IMR-90 (cell line): Measurements from ENCODE around the gene UBE3C. TPM values are rescaled to one million over a fixed set of nuclear protein-coding genes. Genes with fewer than 3 reads are reported as not detected.
A peak's percentile ranks its signal among the peaks of the same experiment; 100 is the strongest.

Experiments
- ATAC-seq: fragments of 200-7000 bp; cut with Tn5 transposase; 2 replicates; pipeline ENCODE4 v1.9.1; 2020; ENCODE audit warnings: low read depth, mild to moderate bottlenecking, moderate library complexity
- BruUV-seq: library from RNA; stranded (reverse); fragments of 400-500 nt; replicated peaks from 2 replicates; lab custom pipeline; 2021; lab: Mats Ljungman, UMichigan
- CTCF ChIA-PET: fragments of 300-600 bp; formaldehyde crosslinking; extraction: SDS; loops from one replicate; lab custom pipeline; 2021; ENCODE audit warnings: antibody characterized with exemption; lab: Yijun Ruan, JAX
- POLR2A ChIA-PET: fragments of 300-600 bp; sonication (Branson Sonifier 250); formaldehyde crosslinking; loops from one replicate; lab custom pipeline; 2022; ENCODE audit warnings: antibody characterized with exemption; ENCODE audit not compliant: unreplicated experiment; lab: Charles Lee
- DNase-seq: peaks from one replicate; pipeline ENCODE4 v3.0.0; 2013
- H2AFZ ChIP-seq: replicated peaks from 2 replicates; pipeline ENCODE3; 2013; ENCODE audit warnings: low read length, mild to moderate bottlenecking; ENCODE audit not compliant: poor library complexity
- H2AK5ac ChIP-seq: 2 replicates; pipeline ENCODE4 v1.6.1; 2013; ENCODE audit warnings: low read depth, low read length, inconsistent platforms
- H2AK9ac ChIP-seq: replicated peaks from 2 replicates; pipeline ENCODE3; 2013; ENCODE audit warnings: mild to moderate bottlenecking, low read depth, low read length, moderate library complexity; ENCODE audit not compliant: poor library complexity
- H2BK120ac ChIP-seq: 2 replicates; pipeline ENCODE4 v1.6.1; 2013; ENCODE audit warnings: low read depth, low read length, inconsistent platforms
- H2BK15ac ChIP-seq: 3 replicates; pipeline ENCODE4 v1.6.1; 2013; ENCODE audit warnings: low read depth, low read length, inconsistent platforms
- H2BK20ac ChIP-seq: 2 replicates; pipeline ENCODE4 v1.6.1; 2013; ENCODE audit warnings: low read depth, mild to moderate bottlenecking, inconsistent platforms, low read length, moderate library complexity
- H2BK5ac ChIP-seq: 2 replicates; pipeline ENCODE4 v1.6.1; 2013; ENCODE audit warnings: mild to moderate bottlenecking, low read depth, low read length, inconsistent platforms; ENCODE audit not compliant: poor library complexity, severe bottlenecking
- H3K14ac ChIP-seq: replicated peaks from 2 replicates; pipeline ENCODE4 v1.6.1; 2013; ENCODE audit warnings: low read depth, low read length, inconsistent platforms
- H3K18ac ChIP-seq: 2 replicates; pipeline ENCODE4 v1.6.1; 2013; ENCODE audit warnings: low read depth, low read length, control low read depth
- H3K23ac ChIP-seq: 2 replicates; pipeline ENCODE4 v1.6.1; 2013; ENCODE audit warnings: low read depth, low read length, inconsistent platforms
- H3K27ac ChIP-seq: 2 replicates; pipeline ENCODE4 v1.5.1; 2013; ENCODE audit warnings: mild to moderate bottlenecking, control low read depth, low read length; ENCODE audit not compliant: insufficient read depth
- H3K27me3 ChIP-seq: 2 replicates; pipeline ENCODE4 v1.6.1; 2013; ENCODE audit warnings: low read length; ENCODE audit not compliant: control insufficient read depth, insufficient read depth
- H3K36me3 ChIP-seq: 2 replicates; pipeline ENCODE4 v1.6.1; 2013; ENCODE audit warnings: low read length, mixed read lengths; ENCODE audit not compliant: control insufficient read depth, insufficient read depth
- H3K4ac ChIP-seq: 2 replicates; pipeline ENCODE4 v1.6.1; 2013; ENCODE audit warnings: low read depth, low read length, inconsistent platforms
- H3K4me1 ChIP-seq: 2 replicates; pipeline ENCODE4 v1.6.1; 2013; ENCODE audit warnings: low read length, mixed read lengths; ENCODE audit not compliant: control insufficient read depth, insufficient read depth
- H3K4me2 ChIP-seq: 2 replicates; pipeline ENCODE4 v1.6.1; 2013; ENCODE audit warnings: low read depth, mild to moderate bottlenecking, control low read depth, low read length, moderate library complexity
- H3K4me3 ChIP-seq: 2 replicates; pipeline ENCODE4 v1.5.1; 2013; ENCODE audit warnings: low read depth, mild to moderate bottlenecking, control low read depth, low read length, moderate library complexity; ENCODE audit not compliant: insufficient read depth
- H3K56ac ChIP-seq: 2 replicates; pipeline ENCODE4 v1.6.1; 2013; ENCODE audit warnings: low read length, inconsistent platforms; ENCODE audit not compliant: insufficient read depth; ENCODE audit errors: extremely low read depth
- H3K79me1 ChIP-seq, 2 experiments: 2 replicates each; pipeline ENCODE4 v1.6.1; 2013; ENCODE audit warnings: low read length in 2 of 2, inconsistent platforms in 1 of 2, low read depth in 1 of 2
- H3K9ac ChIP-seq: 2 replicates; pipeline ENCODE4 v1.6.1; 2013; ENCODE audit warnings: low read depth, low read length, control low read depth
- H3K9me1 ChIP-seq: 2 replicates; pipeline ENCODE4 v1.6.1; 2013; ENCODE audit warnings: low read length, inconsistent platforms; ENCODE audit not compliant: insufficient read depth
- H3K9me3 ChIP-seq: 2 replicates; pipeline ENCODE4 v1.6.1; 2013; ENCODE audit warnings: low read length; ENCODE audit not compliant: control insufficient read depth, insufficient read depth
- H4K20me1 ChIP-seq: 2 replicates; pipeline ENCODE4 v1.6.1; 2013; ENCODE audit warnings: low read length, inconsistent platforms; ENCODE audit not compliant: insufficient read depth
- H4K5ac ChIP-seq: 2 replicates; pipeline ENCODE4 v1.6.1; 2013; ENCODE audit warnings: mild to moderate bottlenecking, low read depth, low read length, control low read depth
- H4K8ac ChIP-seq, 2 experiments: 2 replicates each; pipeline ENCODE4 v1.6.1; 2013; ENCODE audit warnings: low read depth in 2 of 2, low read length in 2 of 2, control low read depth in 1 of 2, inconsistent platforms in 1 of 2
- H4K91ac ChIP-seq: 2 replicates; pipeline ENCODE4 v1.6.1; 2013; ENCODE audit warnings: low read depth, low read length, inconsistent platforms; ENCODE audit not compliant: insufficient read depth
- BHLHE40 ChIP-seq: fragments of 150-350 bp; IDR thresholded peaks from 2 replicates; pipeline ENCODE4 v1.6.1; 2016; ENCODE audit warnings: mild to moderate bottlenecking, low read depth, low read length
- CEBPB ChIP-seq: IDR thresholded peaks from 2 replicates; pipeline ENCODE4 v1.6.1; 2012; ENCODE audit warnings: low read depth, low read length, improper control_type of control experiment
- CHD1 ChIP-seq: IDR thresholded peaks from 2 replicates; pipeline ENCODE4 v1.6.1; 2012; ENCODE audit warnings: low read depth, low read length, improper control_type of control experiment
- CTCF ChIP-seq: conservative IDR thresholded peaks from 2 replicates; pipeline ENCODE4 v1.5.1; 2012; ENCODE audit warnings: mild to moderate bottlenecking, low read depth, low read length, improper control_type of control experiment
- ELK1 ChIP-seq: fragments of 150-350 bp; IDR thresholded peaks from 2 replicates; pipeline ENCODE4 v1.6.1; 2016; ENCODE audit warnings: low read depth, mild to moderate bottlenecking, low read length, moderate library complexity, borderline replicate concordance
- FOS ChIP-seq: fragments of 150-350 bp; IDR thresholded peaks from 2 replicates; pipeline ENCODE4 v1.6.1; 2016; ENCODE audit warnings: low read depth, low read length
- MAFK ChIP-seq: IDR thresholded peaks from 2 replicates; pipeline ENCODE4 v1.6.1; 2012; ENCODE audit warnings: low read depth, low read length, improper control_type of control experiment
- MAZ ChIP-seq: IDR thresholded peaks from 2 replicates; pipeline ENCODE4 v1.6.1; 2012; ENCODE audit warnings: low read depth, mild to moderate bottlenecking, low read length, improper control_type of control experiment, moderate library complexity, borderline replicate concordance
- MXI1 ChIP-seq: IDR thresholded peaks from 2 replicates; pipeline ENCODE4 v1.6.1; 2012; ENCODE audit warnings: low read depth, mild to moderate bottlenecking, low read length, moderate library complexity, borderline replicate concordance
- NFE2L2 ChIP-seq: fragments of 150-350 bp; IDR thresholded peaks from 2 replicates; pipeline ENCODE4 v1.6.1; 2016; ENCODE audit warnings: low read depth, mild to moderate bottlenecking, low read length
- POLR2A ChIP-seq: IDR thresholded peaks from 2 replicates; pipeline ENCODE4 v1.6.1; 2012; ENCODE audit warnings: mild to moderate bottlenecking, low read depth, low read length
- RAD21 ChIP-seq: IDR thresholded peaks from 2 replicates; pipeline ENCODE4 v1.6.1; 2012; ENCODE audit warnings: low read length, improper control_type of control experiment
- RCOR1 ChIP-seq: IDR thresholded peaks from 2 replicates; pipeline ENCODE4 v1.6.1; 2012; ENCODE audit warnings: mild to moderate bottlenecking, low read length, improper control_type of control experiment; ENCODE audit not compliant: insufficient replicate concordance
- RFX5 ChIP-seq: IDR thresholded peaks from 2 replicates; pipeline ENCODE4 v1.8.0; 2012; ENCODE audit warnings: low read depth, mild to moderate bottlenecking, low read length, moderate library complexity
- SMC3 ChIP-seq: fragments of 150-350 bp; IDR thresholded peaks from 2 replicates; pipeline ENCODE4 v1.6.1; 2016; ENCODE audit warnings: low read depth, mild to moderate bottlenecking, antibody characterized with exemption, low read length, moderate library complexity
- USF2 ChIP-seq: fragments of 150-350 bp; IDR thresholded peaks from 2 replicates; pipeline ENCODE4 v1.6.1; 2017; ENCODE audit warnings: mild to moderate bottlenecking, antibody characterized with exemption, low read length, low read depth
- WGBS, 2 experiments: methylation state at CpG; one replicate each; pipeline versions ENCODE4 v1.1.5 to v1.1.7; 2013; ENCODE audit warnings: missing lambda C conversion rate in 2 of 2; ENCODE audit not compliant: insufficient read length in 1 of 2; ENCODE audit errors: extremely low coverage in 2 of 2; 5-methylcytosine and 5-hydroxymethylcytosine counted together
- dilution Hi-C: fragments of 300-500 bp; cut with HindIII; formaldehyde crosslinking; loops from one replicate; pipeline ENCODE4 v1.14.3; 2018; ENCODE audit warnings: low sequenced_read_pairs; ENCODE audit not compliant: unreplicated experiment
- in situ Hi-C: fragments of 300-500 bp; cut with MboI; formaldehyde crosslinking; loops from 3 replicates; pipeline ENCODE4 v1.14.3; 2019; ENCODE audit warnings: low sequenced_read_pairs, inconsistent platforms, mixed read lengths
- intact Hi-C: fragments of 100-400 bp; cut with micrococcal nuclease; formaldehyde crosslinking; loops from 2 replicates; pipeline ENCODE4 v1.10.0; 2022
- polyA plus RNA-seq, 3 experiments: library from polyadenylated mRNA; depleted of rRNA; stranded (reverse); fragments of >200 nt; gene quantifications; 2 replicates each; pipeline ENCODE4 v1.2.3, GENCODE V29; 2012; ENCODE audit warnings: low replicate concordance in 1 of 3
- total RNA-seq: library from RNA; depleted of rRNA; stranded (reverse); fragments of >200 nt; gene quantifications from 2 replicates; pipeline ENCODE4 v1.2.3, GENCODE V29; 2012

UBE3C gene
- total and polyA plus RNA-seq, 2 of the 4 experiments (the other 2 are of a cell fraction), result 43.0 to 60.6 TPM

GRCh38 chr7:157313645-157314044, 174.9 kb downstream of the UBE3C start:
- peaks cover 25% of the 10 kb centered on the region for H3K9me1 ChIP-seq
- H3K4me2 ChIP-seq, result no peak overlapping the region
- peak overlapping the region; percentile 43 for H2AFZ ChIP-seq
- peak overlapping the region; percentile 90 for H2AK5ac ChIP-seq
- peaks cover 24% of the 10 kb centered on the region for H3K4me1 ChIP-seq
- H2BK15ac ChIP-seq, result 0 out of 3 replicates have a peak overlapping the region, but pooled peaks have one; percentile 34
- 94% methylated on average over 14 of the region's 15 CpGs; no CpG with 5 or more reads in 1 of the 2 experiments for whole genome bisulfite sequencing, 2 experiments
- ATAC-seq (no peak), DNase-seq (no peak)
- no peak overlapping the region for H4K5ac ChIP-seq
- no peaks in the 10 kb centered on the region for H3K27me3 ChIP-seq
- no peak overlapping the region for H4K8ac ChIP-seq
- no peak overlapping the region for H2BK5ac ChIP-seq
- H3K79me1 ChIP-seq, result peaks cover 0 to 6% of the 10 kb centered on the region in 2 experiments; a peak in 2 of 4 replicates
- in situ Hi-C loops (no loop called here), dilution Hi-C loops (no loop called here), intact Hi-C loops (no loop called here)
- H2BK120ac ChIP-seq, result peak overlapping the region; percentile 66; the same call in 1 of the 2 replicates
- BruUV-seq, result no TSS peak
- H3K14ac ChIP-seq, result no peak overlapping the region
- H2AK9ac ChIP-seq, result no peak overlapping the region
- no peak overlapping the region for H3K18ac ChIP-seq
- no peak overlapping the region for H3K4me3 ChIP-seq
- H3K23ac ChIP-seq, result no peak overlapping the region
- TF ChIP-seq MXI1 (no peak), ELK1 (no peak), FOS (no peak), USF2 (no peak), MAFK (no peak), BHLHE40 (no peak), CHD1 (no peak), CEBPB (no peak), CTCF (no peak), POLR2A (no peak), RCOR1 (no peak), RFX5 (no peak), RAD21 (no peak), NFE2L2 (no peak), SMC3 (no peak), MAZ (no peak)
- no peaks in the 10 kb centered on the region for H4K20me1 ChIP-seq
- H3K36me3 ChIP-seq, result no peaks in the 10 kb centered on the region
- H2BK20ac ChIP-seq, result 0 out of 2 replicates have a peak overlapping the region, but pooled peaks have one; percentile 45
- POLR2A ChIA-PET, result no interaction called here
- no peak overlapping the region; the same call in 1 of the 2 replicates for H4K91ac ChIP-seq
- H3K56ac ChIP-seq, result no peak overlapping the region
- no peak overlapping the region for H3K9ac ChIP-seq
- no peak overlapping the region for H3K27ac ChIP-seq
- peak overlapping the region; percentile 35 for H3K4ac ChIP-seq
- CTCF ChIA-PET, result no interaction called here
- H3K9me3 ChIP-seq, result no peaks in the 10 kb centered on the region
